H9 (cell line): ENCODE measurements around the gene MRPL20. TPM values are rescaled to one million over a fixed set of nuclear protein-coding genes. Genes with fewer than 3 reads are reported as not detected.
A peak's percentile ranks its signal among the peaks of the same experiment; 100 is the strongest.

Experiments used
- DNase-seq: peaks from one replicate; pipeline ENCODE4 v3.0.0-alpha.2; 2017
- H2AFZ ChIP-seq: one replicate; pipeline ENCODE4 v1.6.1; 2013; ENCODE audit warnings: mild to moderate bottlenecking, low read length, control low read depth, moderate library complexity
- H2AK5ac ChIP-seq: 2 replicates; pipeline ENCODE4 v1.6.1; 2013; ENCODE audit warnings: low read length, control low read depth, mixed read lengths; ENCODE audit not compliant: insufficient read length
- H2BK120ac ChIP-seq: one replicate; pipeline ENCODE4 v1.6.1; 2013; ENCODE audit warnings: low read depth, mild to moderate bottlenecking, low read length, control low read depth, inconsistent platforms; ENCODE audit not compliant: poor library complexity, severe bottlenecking
- H2BK12ac ChIP-seq: 2 replicates; pipeline ENCODE4 v1.6.1; 2013; ENCODE audit warnings: low read length, control low read depth, mixed read lengths, low read depth; ENCODE audit not compliant: insufficient read length
- H2BK15ac ChIP-seq: 2 replicates; pipeline ENCODE4 v1.6.1; 2013; ENCODE audit warnings: low read depth, low read length, control low read depth
- H2BK20ac ChIP-seq: one replicate; pipeline ENCODE4 v1.6.1; 2013; ENCODE audit warnings: low read depth, mild to moderate bottlenecking, low read length, control low read depth, inconsistent platforms; ENCODE audit not compliant: poor library complexity, severe bottlenecking
- H2BK5ac ChIP-seq: 2 replicates; pipeline ENCODE4 v1.6.1; 2013; ENCODE audit warnings: low read length, control low read depth, mixed read lengths; ENCODE audit not compliant: insufficient read length
- H3K14ac ChIP-seq: 2 replicates; pipeline ENCODE4 v1.6.1; 2013; ENCODE audit warnings: low read length, control low read depth; ENCODE audit not compliant: insufficient read depth
- H3K18ac ChIP-seq: 2 replicates; pipeline ENCODE4 v1.6.1; 2013; ENCODE audit warnings: low read depth, mild to moderate bottlenecking, mixed read lengths, low read length, control low read depth; ENCODE audit not compliant: insufficient read length
- H3K23ac ChIP-seq: 2 replicates; pipeline ENCODE4 v1.6.1; 2013; ENCODE audit warnings: low read length, control low read depth, mixed read lengths, low read depth; ENCODE audit not compliant: insufficient read length
- H3K23me2 ChIP-seq: 2 replicates; pipeline ENCODE4 v1.6.1; 2013; ENCODE audit warnings: low read depth, mild to moderate bottlenecking, mixed read lengths, low read length, control low read depth; ENCODE audit not compliant: insufficient read length, poor library complexity, severe bottlenecking
- H3K27ac ChIP-seq: 2 replicates; pipeline ENCODE4 v1.5.1; 2013; ENCODE audit warnings: low read length, control low read depth, mixed read lengths, low read depth; ENCODE audit not compliant: insufficient read length
- H3K27me3 ChIP-seq: 2 replicates; pipeline ENCODE4 v1.6.1; 2013; ENCODE audit warnings: low read length, control low read depth, inconsistent platforms; ENCODE audit not compliant: insufficient read depth
- H3K4ac ChIP-seq: 2 replicates; pipeline ENCODE4 v1.6.1; 2013; ENCODE audit warnings: low read depth, mild to moderate bottlenecking, control low read depth, inconsistent platforms, low read length, moderate library complexity
- H3K4me1 ChIP-seq: 2 replicates; pipeline ENCODE4 v1.6.1; 2013; ENCODE audit warnings: low read length, control low read depth, inconsistent platforms; ENCODE audit not compliant: insufficient read depth
- H3K4me2 ChIP-seq: 2 replicates; pipeline ENCODE4 v1.6.1; 2013; ENCODE audit warnings: low read length, control low read depth, mixed read lengths; ENCODE audit not compliant: insufficient read length, insufficient read depth
- H3K56ac ChIP-seq: 2 replicates; pipeline ENCODE4 v1.6.1; 2013; ENCODE audit warnings: low read depth, mild to moderate bottlenecking, mixed read lengths, low read length, control low read depth; ENCODE audit not compliant: insufficient read length
- H3K79me1 ChIP-seq: 2 replicates; pipeline ENCODE4 v1.6.1; 2013; ENCODE audit warnings: low read depth, mild to moderate bottlenecking, moderate library complexity, low read length, control low read depth, inconsistent platforms; ENCODE audit not compliant: insufficient read depth, poor library complexity, severe bottlenecking
- H3K79me2 ChIP-seq: 2 replicates; pipeline ENCODE4 v1.6.1; 2013; ENCODE audit warnings: low read length, control low read depth, inconsistent platforms; ENCODE audit not compliant: insufficient read depth
- H3K9ac ChIP-seq: 2 replicates; pipeline ENCODE4 v1.6.1; 2013; ENCODE audit warnings: low read length, control low read depth, mixed read lengths; ENCODE audit not compliant: insufficient read length; ENCODE audit errors: extremely low read depth
- H3K9me3 ChIP-seq: one replicate; pipeline ENCODE4 v1.6.1; 2013; ENCODE audit warnings: low read depth, low read length, inconsistent platforms; ENCODE audit not compliant: control insufficient read depth
- H3T11ph ChIP-seq: one replicate; pipeline ENCODE4 v1.6.1; 2013; ENCODE audit warnings: mild to moderate bottlenecking, low read length, control low read depth, inconsistent platforms
- H4K20me1 ChIP-seq: one replicate; pipeline ENCODE4 v1.6.1; 2013; ENCODE audit not compliant: control insufficient read depth, insufficient read length, insufficient read depth
- H4K5ac ChIP-seq: 2 replicates; pipeline ENCODE4 v1.6.1; 2013; ENCODE audit warnings: low read depth, mild to moderate bottlenecking, mixed read lengths, low read length, control low read depth; ENCODE audit not compliant: insufficient read length
- H4K8ac ChIP-seq: replicated peaks from 2 replicates; pipeline ENCODE4 v1.6.1; 2013; ENCODE audit warnings: low read length, control low read depth, mixed read lengths, low read depth; ENCODE audit not compliant: insufficient read length
- H4K91ac ChIP-seq: 2 replicates; pipeline ENCODE4 v1.6.1; 2013; ENCODE audit warnings: low read depth, mild to moderate bottlenecking, moderate library complexity, mixed read lengths, low read length, control low read depth; ENCODE audit not compliant: insufficient read length
- H3K27ac Mint-ChIP-seq, 3 experiments: 2 replicates in 2 of 3; 3 replicates in 1 of 3; pipeline ENCODE4 v1.8.0; 2020 to 2021; ENCODE audit warnings: mixed read lengths in 3 of 3, mild to moderate bottlenecking in 1 of 3, moderate library complexity in 1 of 3
- H3K27me3 Mint-ChIP-seq: 2 replicates; pipeline ENCODE4 v1.8.0; 2021; ENCODE audit warnings: low read depth, mild to moderate bottlenecking, moderate library complexity, mixed read lengths
- H3K36me3 Mint-ChIP-seq, 3 experiments: 2 replicates in 2 of 3; 3 replicates in 1 of 3; pipeline ENCODE4 v1.8.0; 2020 to 2021; ENCODE audit warnings: low read depth in 3 of 3, mixed read lengths in 3 of 3; ENCODE audit not compliant: insufficient read depth in 1 of 3
- H3K4me1 Mint-ChIP-seq, 2 experiments: 2 replicates each; pipeline ENCODE4 v1.8.0; 2020; ENCODE audit warnings: mixed read lengths in 2 of 2
- H3K4me3 Mint-ChIP-seq, 2 experiments: 2 replicates in 1 of 2; 3 replicates in 1 of 2; pipeline ENCODE4 v1.8.0; 2020 to 2021; ENCODE audit warnings: mild to moderate bottlenecking in 2 of 2, mixed read lengths in 2 of 2, moderate library complexity in 1 of 2
- H3K9me3 Mint-ChIP-seq, 2 experiments: 2 replicates in 1 of 2; 3 replicates in 1 of 2; pipeline ENCODE4 v1.8.0; 2020; ENCODE audit warnings: mild to moderate bottlenecking in 2 of 2, mixed read lengths in 2 of 2, moderate library complexity in 1 of 2
- CTCF ChIP-seq: fragments of 200-600 bp; sonication (generic); conservative IDR thresholded peaks from 3 replicates; pipeline ENCODE4 v1.8.0; 2021; ENCODE audit warnings: antibody characterized with exemption, mild to moderate bottlenecking
- WGBS: extraction: QIAGEN DNeasy Blood & Tissue Kit; methylation state at CpG from one replicate; pipeline ENCODE4 v1.1.7; 2013; ENCODE audit warnings: missing lambda C conversion rate, low lambda C conversion rate, mixed read lengths; ENCODE audit not compliant: insufficient read length; ENCODE audit errors: extremely low coverage; 5-methylcytosine and 5-hydroxymethylcytosine counted together
- total RNA-seq: library from RNA; stranded (reverse); gene quantifications from 2 replicates; pipeline ENCODE4 v1.2.1, GENCODE V29; 2021

MRPL20 gene
- total RNA-seq, 1 experiment from 2014 or later, result 162 TPM

- no peaks in the 10 kb centered on the region for H3K27me3 ChIP-seq
- no peak for TF ChIP-seq CTCF
- H3K14ac ChIP-seq, result peak overlapping the region; percentile 16; the same call in 1 of the 2 replicates
- no peak overlapping the region for H3K9ac ChIP-seq
- H3K27me3 Mint-ChIP-seq, result peaks cover 40% of the 10 kb centered on the region
- H2BK12ac ChIP-seq, result no peak overlapping the region
- no peaks in the 10 kb centered on the region for H3K36me3 Mint-ChIP-seq
- H3K27ac Mint-ChIP-seq, result peak overlapping the region in 1 of 3 experiments; percentile 18; a peak in 1 of 7 replicates
- peaks cover 2% of the 10 kb centered on the region; the same call in 1 of the 2 replicates for H3K4me1 ChIP-seq
- no peaks in the 10 kb centered on the region for H3K9me3 ChIP-seq
- H2BK15ac ChIP-seq, result no peak overlapping the region
- H3K79me1 ChIP-seq, result no peaks in the 10 kb centered on the region
- H3K4ac ChIP-seq, result no peak overlapping the region
- no peaks in the 10 kb centered on the region for H3K23me2 ChIP-seq
- no CpG with 5 or more reads among the region's 20 CpGs for WGBS
- H3K27ac ChIP-seq, result no peak overlapping the region
- no peak overlapping the region for H2AK5ac ChIP-seq
- H2BK20ac ChIP-seq, result no peak overlapping the region
- H2BK120ac ChIP-seq, result no peak overlapping the region
- H3K18ac ChIP-seq, result no peak overlapping the region
- H3K4me2 ChIP-seq, result no peak overlapping the region
- H3K56ac ChIP-seq, result no peak overlapping the region
- no peak overlapping the region for H2AFZ ChIP-seq
- no peak overlapping the region for H4K91ac ChIP-seq
- peak overlapping the region; percentile 53 for H4K5ac ChIP-seq
- H3K23ac ChIP-seq, result no peak overlapping the region
- H2BK5ac ChIP-seq, result no peak overlapping the region
- H4K8ac ChIP-seq, result no peak overlapping the region
- no peak overlapping the region; a peak in 1 of 5 replicates for H3K4me3 Mint-ChIP-seq
- no peaks in the 10 kb centered on the region for H3K79me2 ChIP-seq
- H3K9me3 Mint-ChIP-seq, result no peaks in the 10 kb centered on the region; a peak in 2 of 5 replicates
- no peaks in the 10 kb centered on the region for H4K20me1 ChIP-seq
- H3K4me1 Mint-ChIP-seq, result peaks cover 22 to 42% of the 10 kb centered on the region in 2 experiments
- no peak for DNase-seq
- H3T11ph ChIP-seq, result no peak overlapping the region
These were observed 46.5 kb downstream of the MRPL20 start for GRCh38 chr1:1360506-1361169.
